DMS79 treated with DMSO at 0.1 percent for 48 hours (cell line): Measurements from ENCODE around the gene TIMM9.
"Not testable (repeated sequence)": the region's sequence is repeated elsewhere in the genome, so short reads cannot be mapped to it uniquely, and the experiment has no call there.

Experiments used
- DNase-seq: peaks from one replicate; lab custom pipeline; 2025; lab: John Stamatoyannopoulos, UW

The TIMM9 gene

DNA sequence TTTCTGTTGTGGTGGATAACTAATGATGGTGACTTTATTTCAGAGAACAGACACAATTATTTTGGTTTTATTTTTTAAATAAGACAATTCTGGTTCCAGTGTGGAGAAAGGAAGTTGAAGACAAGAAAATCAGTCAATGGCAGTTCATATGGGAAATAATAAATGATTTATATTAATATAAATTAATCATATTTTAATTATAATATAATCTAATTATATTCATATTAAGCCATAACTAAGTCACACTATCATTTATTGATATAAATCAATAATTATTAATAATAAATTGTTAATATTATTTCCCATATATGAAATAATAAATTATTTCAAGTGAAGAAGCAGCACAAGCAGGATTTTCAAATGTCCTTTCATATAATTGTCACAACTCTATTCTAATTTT lies 28.8 kb downstream of the TIMM9 start:
- DNase-seq, result no peak

DNA sequence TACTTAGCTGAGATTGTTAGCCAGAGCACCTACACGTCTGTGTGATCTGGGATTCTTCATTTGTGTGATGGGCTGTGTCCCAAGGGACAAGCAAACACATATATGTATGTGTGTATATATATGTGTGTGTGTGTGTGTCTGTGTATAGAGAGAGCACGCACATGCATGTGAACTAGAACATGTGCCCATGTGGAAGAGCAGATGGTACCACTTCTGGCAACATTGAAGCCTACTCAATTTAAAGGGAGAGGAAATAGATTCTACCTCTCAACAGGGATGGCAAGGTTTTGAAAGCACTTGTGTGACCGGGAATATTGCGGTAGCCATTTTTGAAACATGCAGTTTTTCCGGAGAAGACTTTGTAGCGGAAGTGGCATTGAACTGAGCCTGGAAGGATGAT lies 30.2 kb downstream of the TIMM9 start:
- DNase-seq, result no peak

DNA sequence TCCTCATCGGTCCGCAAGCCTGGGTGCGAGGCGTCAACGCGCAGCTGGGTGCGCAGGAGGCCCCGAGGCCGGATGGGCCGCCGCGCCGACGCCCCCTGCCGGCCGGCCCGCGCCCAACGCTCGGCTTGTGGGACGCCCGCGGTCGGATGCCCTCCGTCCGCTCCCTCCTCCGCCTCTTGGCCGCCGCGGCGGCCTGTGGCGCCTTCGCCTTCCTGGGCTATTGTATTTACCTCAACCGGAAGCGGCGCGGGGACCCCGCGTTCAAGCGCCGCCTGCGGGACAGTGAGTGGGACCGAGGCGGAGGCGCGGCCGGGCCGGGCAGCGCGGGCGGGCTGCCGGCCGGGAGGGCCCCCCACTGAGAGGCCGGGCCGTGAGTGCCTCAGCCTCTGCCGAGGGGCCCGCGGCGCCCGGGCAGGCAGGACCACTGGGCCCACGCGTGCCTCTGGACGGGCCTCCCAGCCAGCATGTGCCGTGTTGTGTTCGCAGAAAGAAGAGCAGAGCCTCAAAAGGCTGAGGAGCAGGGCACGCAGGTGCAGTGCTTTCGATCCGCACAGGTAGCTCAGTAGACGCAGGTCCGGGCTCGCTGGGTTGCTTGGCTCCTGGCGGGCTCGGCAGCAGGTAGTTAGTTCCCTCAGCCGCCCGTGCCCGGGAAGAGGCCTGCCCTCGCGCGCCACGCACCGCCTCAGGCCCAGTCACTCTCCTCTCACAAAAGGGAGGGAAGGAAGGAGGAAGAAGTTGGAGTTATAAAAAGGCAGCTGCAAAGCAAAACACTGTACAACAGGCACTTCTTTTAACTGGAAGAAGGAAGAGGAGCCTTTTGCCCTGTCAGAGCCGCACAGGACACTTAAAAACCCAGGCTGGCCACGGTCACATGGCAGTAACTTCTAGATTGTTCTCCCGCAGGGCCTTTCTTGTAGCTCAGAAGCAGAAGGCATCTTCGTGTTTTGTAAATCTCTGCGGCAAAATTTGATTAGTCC lies 31.2 kb downstream of the TIMM9 start, which contains the start of gene TOMM20L:
TOMM20L (plus strand) TSS at position 119 of the 977 bp plus-strand sequence; CDS start at position 147, 28 bp downstream.
- DNase-seq, result peak; percentile 77

DNA sequence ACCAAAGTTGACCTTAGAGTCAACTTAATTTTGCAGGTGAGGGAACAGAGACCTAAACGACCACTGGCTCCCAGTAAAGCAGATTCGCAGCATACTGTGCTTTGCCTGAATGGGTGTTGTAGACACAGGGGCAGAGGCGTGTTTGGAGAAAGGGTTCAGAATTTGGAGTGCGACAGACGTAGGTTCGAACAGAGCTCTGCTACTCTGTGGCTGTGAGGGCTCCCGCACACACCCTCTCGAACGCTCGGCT lies 31.8 kb downstream of the TIMM9 start:
- DNase-seq, result no peak

DNA sequence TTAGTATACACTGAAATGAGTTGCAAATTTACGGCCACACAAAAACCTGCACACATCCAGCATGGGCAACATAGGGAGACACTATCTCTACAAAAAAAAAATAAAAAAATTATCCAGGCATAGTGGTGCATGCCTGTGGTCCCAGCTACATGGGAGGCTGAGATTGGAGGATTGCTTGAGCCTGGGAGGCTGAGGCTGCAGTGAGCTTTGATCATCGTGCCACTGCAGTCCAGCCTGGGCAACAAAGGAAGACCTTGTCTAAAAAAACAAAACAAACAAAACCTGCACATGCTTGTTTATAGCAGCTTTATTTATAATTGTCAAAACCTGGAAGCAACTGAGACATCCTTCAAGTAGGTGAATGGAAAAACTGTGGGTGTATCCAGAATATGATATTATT lies 36.5 kb downstream of the TIMM9 start:
- DNase-seq, result no peak

DNA sequence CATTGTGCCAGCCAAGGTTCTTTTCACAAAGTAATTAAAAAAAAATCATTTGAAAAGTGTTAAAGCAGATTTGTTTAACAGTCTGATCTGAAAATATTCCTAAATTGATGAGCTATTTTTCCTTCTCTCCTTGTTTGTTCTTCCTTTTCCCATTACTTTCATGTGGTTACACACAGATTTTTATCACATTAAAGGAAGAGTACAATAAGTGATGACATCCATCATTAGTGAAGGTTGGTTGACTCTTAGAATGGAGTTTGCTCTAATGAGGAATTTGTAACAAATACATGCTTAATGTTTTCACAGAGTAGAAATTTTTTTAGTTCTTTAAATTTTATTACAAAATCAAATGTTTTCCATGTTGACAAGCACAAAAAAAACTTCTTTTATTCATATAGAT lies 50.5 kb downstream of the TIMM9 start:
- no peak for DNase-seq

DNA sequence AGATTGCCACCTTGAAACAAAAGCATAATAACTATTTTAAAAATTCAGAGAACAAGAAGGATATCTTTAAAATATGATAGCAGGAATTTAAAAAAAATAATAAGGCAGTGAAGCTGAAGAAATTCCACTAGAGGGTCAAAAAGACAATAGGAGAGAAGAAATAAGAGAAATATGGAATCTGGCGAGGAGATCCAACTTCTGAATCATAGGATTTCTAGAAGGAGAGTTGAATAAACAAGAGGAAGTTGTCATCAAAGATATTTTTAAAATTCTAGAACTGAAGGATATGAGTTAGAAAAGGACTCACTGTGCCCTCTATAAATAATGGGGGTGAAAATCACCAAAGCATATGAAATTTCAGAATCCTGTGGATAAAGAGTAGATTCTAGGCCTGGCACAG lies 58.4 kb downstream of the TIMM9 start:
- no peak for DNase-seq

DNA sequence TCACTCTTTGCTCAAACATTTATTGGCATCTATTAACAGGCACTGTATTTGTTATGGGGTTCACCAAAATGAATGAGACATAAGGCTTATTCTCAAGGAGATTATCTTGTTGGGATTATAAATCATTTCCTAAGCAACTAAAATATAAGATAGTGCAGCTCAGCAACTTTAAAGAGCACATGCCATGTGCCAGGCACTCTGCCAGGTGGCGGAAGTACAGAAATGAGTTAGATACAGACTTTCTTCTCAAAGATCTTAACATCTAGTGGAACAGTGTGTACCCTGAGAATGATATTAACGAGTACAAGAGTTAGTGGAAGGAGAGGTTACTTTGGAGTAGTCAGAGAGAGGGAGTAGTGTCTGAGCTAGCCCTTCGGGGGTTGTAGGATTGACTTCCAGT lies 60.0 kb downstream of the TIMM9 start:
- no peak for DNase-seq

DNA sequence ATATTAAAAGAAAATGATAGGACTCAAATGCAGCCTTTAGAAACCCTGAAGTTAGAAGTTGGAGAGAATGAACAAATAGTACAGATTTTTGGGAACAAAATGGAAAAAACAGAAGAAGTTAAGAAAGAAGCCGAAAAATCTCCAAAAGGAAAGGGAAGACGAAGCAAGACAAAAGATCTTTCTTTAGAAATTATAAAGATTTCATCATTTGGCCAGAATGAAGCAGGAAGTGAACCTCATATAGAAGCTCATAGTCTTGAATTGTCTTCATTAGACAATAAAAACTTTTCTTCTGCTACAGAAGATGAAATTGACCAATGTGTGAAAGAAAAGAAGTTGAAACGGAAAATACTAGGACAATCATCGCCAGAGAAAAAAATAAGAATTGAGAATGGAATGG lies 63.0 kb downstream of the TIMM9 start:
- no peak for DNase-seq

DNA sequence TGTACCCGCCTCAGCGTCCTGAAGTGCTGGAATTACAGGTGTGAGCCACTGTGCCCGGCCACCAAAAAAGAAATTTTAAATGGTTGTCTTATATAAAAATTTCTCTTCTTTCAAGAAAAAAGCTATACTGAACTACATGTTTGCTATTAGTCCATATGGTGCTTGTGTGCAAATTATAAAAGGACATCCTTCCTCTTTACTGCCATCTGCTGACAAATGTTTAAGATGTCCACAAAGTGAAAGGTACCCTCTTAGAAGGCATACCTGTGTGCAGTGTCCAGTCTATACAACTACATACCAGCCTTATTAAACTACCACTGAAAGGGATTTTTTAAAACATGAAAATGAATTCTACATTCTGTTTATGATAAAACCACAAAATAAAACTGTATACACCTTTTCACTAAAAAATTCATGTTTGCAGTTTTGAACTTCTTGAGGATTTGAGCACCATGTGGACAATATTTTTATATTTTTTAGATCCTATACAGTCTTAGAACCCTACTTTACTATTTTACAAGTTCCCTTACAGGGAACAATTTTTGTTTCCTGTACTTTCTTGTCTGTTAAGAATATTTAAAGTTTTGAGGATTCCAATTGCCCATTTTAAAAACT lies 64.4 kb downstream of the TIMM9 start:
- DNase-seq, result peak; percentile 39

DNA sequence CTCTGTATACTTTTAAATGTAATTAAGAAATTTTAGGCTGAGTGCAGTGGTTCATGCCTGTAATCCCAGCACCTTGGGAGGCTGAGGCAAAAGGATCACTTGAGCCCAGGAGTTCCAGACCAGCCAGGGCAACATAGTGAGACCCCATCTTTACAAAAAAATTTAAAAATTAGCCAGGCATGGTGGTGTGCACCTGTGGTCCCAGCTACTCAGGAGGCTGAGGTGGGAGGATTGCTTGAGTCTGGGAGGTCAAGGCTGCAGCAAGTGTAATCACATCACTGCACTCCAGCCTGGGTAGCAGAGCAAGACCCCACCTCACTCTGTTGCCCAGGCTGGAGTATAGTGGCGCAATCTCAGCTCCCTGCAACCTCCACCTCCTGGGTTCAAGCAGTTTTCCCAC lies 65.1 kb downstream of the TIMM9 start:
- DNase-seq, result not testable (repeated sequence)
